ENCODE data around the gene SMURF2. TPM values are rescaled to one million over a fixed set of nuclear protein-coding genes. Genes with fewer than 3 reads are reported as not detected.

Gene SMURF2
- total RNA-seq, 1 experiment from 2014 or later, result 76.6 TPM

DNA sequence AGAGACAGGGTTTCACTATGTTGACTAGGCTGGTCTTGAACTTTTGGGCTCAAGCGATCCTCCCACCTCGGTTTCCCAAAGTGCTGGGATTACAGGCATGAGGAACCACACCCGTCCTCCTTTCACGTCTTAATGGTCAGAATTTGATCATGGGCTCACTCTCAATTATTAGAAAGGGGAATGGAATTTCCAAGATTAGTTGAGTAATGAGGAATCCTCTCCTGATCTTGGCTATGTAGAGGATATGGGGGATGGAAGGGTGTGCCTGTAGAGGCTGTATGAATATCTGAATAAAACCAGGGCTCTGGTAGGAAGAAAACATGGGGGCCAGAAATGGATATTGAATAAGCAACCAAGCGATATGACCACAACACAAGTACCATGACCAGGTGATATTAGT, 25.9 kb upstream of the SMURF2 start:
- H3K27ac ChIP-seq (ENCODE audit: low read length), result peak overlapping the region; percentile 24; the same call in 1 of the 2 replicates
- H3K27me3 ChIP-seq (ENCODE audit: low read length), result no peaks in the 10 kb centered on the region
- ATAC-seq (no peak), DNase-seq (peak; percentile 70)
- H3K4me1 ChIP-seq (ENCODE audit: insufficient read depth, low read length), result peaks cover 29% of the 10 kb centered on the region
- H3K9ac ChIP-seq (ENCODE audit: low read length), result no peak overlapping the region
- H3K9me3 ChIP-seq (ENCODE audit: low read length), result no peaks in the 10 kb centered on the region
- no peak overlapping the region for H3K4me2 ChIP-seq (ENCODE audit: low read length)
- H3K79me2 ChIP-seq (ENCODE audit: low read length), result no peaks in the 10 kb centered on the region
- no peaks in the 10 kb centered on the region for H3K9me2 ChIP-seq (replicated peaks; ENCODE audit: low read length)
- H3K4me3 ChIP-seq (ENCODE audit: low read length), result no peak overlapping the region
- intact Hi-C loops (cut with micrococcal nuclease), result no loop called here
- H3K36me3 ChIP-seq (ENCODE audit: low read depth, low read length), result no peaks in the 10 kb centered on the region
- no peak overlapping the region for H2AFZ ChIP-seq (ENCODE audit: low read length)
- no peaks in the 10 kb centered on the region for H4K20me1 ChIP-seq (ENCODE audit: low read length)
- no peaks in the 10 kb centered on the region for H3F3A ChIP-seq (ENCODE audit: low read length, unreplicated experiment)
- POLR2A ChIA-PET (ENCODE audit: unreplicated experiment), result no interaction called here
- TF ChIP-seq, protein P1, sequence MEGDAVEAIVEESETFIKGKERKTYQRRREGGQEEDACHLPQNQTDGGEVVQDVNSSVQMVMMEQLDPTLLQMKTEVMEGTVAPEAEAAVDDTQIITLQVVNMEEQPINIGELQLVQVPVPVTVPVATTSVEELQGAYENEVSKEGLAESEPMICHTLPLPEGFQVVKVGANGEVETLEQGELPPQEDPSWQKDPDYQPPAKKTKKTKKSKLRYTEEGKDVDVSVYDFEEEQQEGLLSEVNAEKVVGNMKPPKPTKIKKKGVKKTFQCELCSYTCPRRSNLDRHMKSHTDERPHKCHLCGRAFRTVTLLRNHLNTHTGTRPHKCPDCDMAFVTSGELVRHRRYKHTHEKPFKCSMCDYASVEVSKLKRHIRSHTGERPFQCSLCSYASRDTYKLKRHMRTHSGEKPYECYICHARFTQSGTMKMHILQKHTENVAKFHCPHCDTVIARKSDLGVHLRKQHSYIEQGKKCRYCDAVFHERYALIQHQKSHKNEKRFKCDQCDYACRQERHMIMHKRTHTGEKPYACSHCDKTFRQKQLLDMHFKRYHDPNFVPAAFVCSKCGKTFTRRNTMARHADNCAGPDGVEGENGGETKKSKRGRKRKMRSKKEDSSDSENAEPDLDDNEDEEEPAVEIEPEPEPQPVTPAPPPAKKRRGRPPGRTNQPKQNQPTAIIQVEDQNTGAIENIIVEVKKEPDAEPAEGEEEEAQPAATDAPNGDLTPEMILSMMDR (conservative IDR thresholded peaks at IDR 0.05; ENCODE audit: low read depth, low read length), result no peak
- TF ChIP-seq EZH2 (IDR thresholded peaks at IDR 0.05; ENCODE audit: low read length, unreplicated experiment) (no peak), EZH2phosphoT487 (IDR thresholded peaks at IDR 0.05; ENCODE audit: borderline replicate concordance, low read length) (no peak)
- CTCF ChIA-PET, result no interaction called here
- no TSS peak for BruUV-seq (replicated peaks)

DNA sequence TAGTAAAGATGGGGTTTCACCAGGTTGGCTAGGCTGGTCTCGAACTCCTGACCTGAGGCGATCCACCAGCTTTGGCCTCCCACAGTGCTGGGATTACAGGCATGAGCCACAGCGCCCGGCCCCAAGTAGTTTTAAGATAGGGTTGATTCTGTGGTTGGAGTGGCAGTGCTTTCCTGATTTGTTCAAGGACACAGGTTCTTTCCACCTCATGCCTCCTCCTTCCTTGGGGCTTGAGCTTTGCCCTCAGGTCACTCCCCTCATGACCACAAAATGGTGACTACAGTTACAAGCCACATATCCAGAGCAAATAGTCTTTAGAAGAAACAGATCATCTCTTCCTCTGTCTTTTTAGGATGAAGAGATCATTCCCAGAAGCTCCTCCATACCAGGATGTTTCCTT, 25.3 kb upstream of the SMURF2 start:
- ATAC-seq (no peak), DNase-seq (no peak)
- Histone ChIP-seq H3K9me3 (ENCODE audit: low read length) (no peaks in the 10 kb centered on the region), H2AFZ (ENCODE audit: low read length) (no peak overlapping the region), H3F3A (ENCODE audit: low read length, unreplicated experiment) (peaks cover 6% of the 10 kb centered on the region), H3K36me3 (ENCODE audit: low read depth, low read length) (no peaks in the 10 kb centered on the region), H3K9me2 (replicated peaks; ENCODE audit: low read length) (no peaks in the 10 kb centered on the region), H3K79me2 (ENCODE audit: low read length) (no peaks in the 10 kb centered on the region), H3K4me2 (ENCODE audit: low read length) (no peak overlapping the region), H3K27me3 (ENCODE audit: low read length) (no peaks in the 10 kb centered on the region), H3K27ac (ENCODE audit: low read length) (peak overlapping the region; percentile 24; the same call in 1 of the 2 replicates), H4K20me1 (ENCODE audit: low read length) (no peaks in the 10 kb centered on the region), H3K9ac (ENCODE audit: low read length) (no peak overlapping the region), H3K4me1 (ENCODE audit: insufficient read depth, low read length) (peaks cover 35% of the 10 kb centered on the region), H3K4me3 (ENCODE audit: low read length) (no peak overlapping the region)
- intact Hi-C loops (cut with micrococcal nuclease), result no loop called here
- ChIA-PET POLR2A (ENCODE audit: unreplicated experiment) (no interaction called here), CTCF (interaction anchor here (0.6 kb wide), 1 partner anchor 97 kb away, joined by 7 read pairs; no protein-coding TSS in a partner anchor)
- BruUV-seq (replicated peaks), result no TSS peak
- TF ChIP-seq EZH2phosphoT487 (IDR thresholded peaks at IDR 0.05; ENCODE audit: borderline replicate concordance, low read length) (no peak), EZH2 (IDR thresholded peaks at IDR 0.05; ENCODE audit: low read length, unreplicated experiment) (no peak)
- TF ChIP-seq, protein P1 (conservative IDR thresholded peaks at IDR 0.05; ENCODE audit: low read depth, low read length), result no peak

- POLR2A ChIA-PET (ENCODE audit: unreplicated experiment), result no interaction called here
- BruUV-seq (replicated peaks), result no TSS peak
- ATAC-seq, result peak; percentile 60
Observed at GRCh38 chr17:64686705-64687104, 24.6 kb upstream of the SMURF2 start.

More at GRCh38 chr17:64686705-64687104, 24.6 kb upstream of the SMURF2 start:
- Histone ChIP-seq H3K9me2 (replicated peaks; ENCODE audit: low read length) (no peaks in the 10 kb centered on the region), H3F3A (ENCODE audit: low read length, unreplicated experiment) (peaks cover 7% of the 10 kb centered on the region), H3K4me2 (ENCODE audit: low read length) (no peak overlapping the region), H4K20me1 (ENCODE audit: low read length) (no peaks in the 10 kb centered on the region), H3K4me3 (ENCODE audit: low read length) (no peak overlapping the region), H3K27ac (ENCODE audit: low read length) (peak overlapping the region; percentile 40), H2AFZ (ENCODE audit: low read length) (no peak overlapping the region), H3K4me1 (ENCODE audit: insufficient read depth, low read length) (peaks cover 41% of the 10 kb centered on the region), H3K27me3 (ENCODE audit: low read length) (no peaks in the 10 kb centered on the region), H3K9me3 (ENCODE audit: low read length) (no peaks in the 10 kb centered on the region), H3K9ac (ENCODE audit: low read length) (no peak overlapping the region), H3K36me3 (ENCODE audit: low read depth, low read length) (no peaks in the 10 kb centered on the region), H3K79me2 (ENCODE audit: low read length) (no peaks in the 10 kb centered on the region)
- intact Hi-C loops (cut with micrococcal nuclease), result no loop called here
- DNase-seq, result peak; percentile 92
- TF ChIP-seq EZH2phosphoT487 (IDR thresholded peaks at IDR 0.05; ENCODE audit: borderline replicate concordance, low read length), result no peak
- TF ChIP-seq, protein P1 (conservative IDR thresholded peaks at IDR 0.05; ENCODE audit: low read depth, low read length), result no peak
- no peak for TF ChIP-seq EZH2 (IDR thresholded peaks at IDR 0.05; ENCODE audit: low read length, unreplicated experiment)
- CTCF ChIA-PET, result no interaction called here
